Gastrocnemius medialis (tissue), 4 donors: Measurements from ENCODE around the gene CLNS1A. TPM values are rescaled to one million over a fixed set of nuclear protein-coding genes. Genes with fewer than 3 reads are reported as not detected.
A peak's percentile ranks its signal among the peaks of the same experiment; 100 is the strongest.

ENCODE experiments used
- ATAC-seq, 2 donors: fragments of 150-250 bp; one replicate each; pipeline ENCODE4 v1.9.1; 2016
- DNase-seq, 2 donors: peaks; one replicate each; pipeline ENCODE4 v3.0.0-alpha.2; 2019
- H3K27ac ChIP-seq, 4 donors: fragments of 200-600 bp; sonication (generic); 1 replicate in 1 of 4; 2 replicates in 3 of 4; pipeline ENCODE4 v1.5.1; 2016 to 2018; ENCODE audit warnings: mild to moderate bottlenecking in 2 of 4, moderate library complexity in 1 of 4
- H3K27me3 ChIP-seq, 3 donors: fragments of 200-600 bp; sonication (generic) in 2 of 3; 1 replicate in 1 of 3; 2 replicates in 2 of 3; pipeline versions ENCODE4 v1.5.1 to v1.6.0; 2016 to 2019; ENCODE audit warnings: mild to moderate bottlenecking in 1 of 3, moderate library complexity in 1 of 3
- H3K36me3 ChIP-seq, 2 donors: fragments of 200-600 bp; sonication (generic) in 1 of 2; one replicate each; pipeline ENCODE4 v1.5.1; 2017 to 2018
- H3K4me1 ChIP-seq, 2 donors: fragments of 200-600 bp; sonication (generic) in 1 of 2; one replicate each; pipeline ENCODE4 v1.5.1; 2016 to 2017; ENCODE audit warnings: mild to moderate bottlenecking in 2 of 2
- H3K4me3 ChIP-seq, 4 donors: fragments of 200-600 bp; sonication (generic) in 3 of 4; 1 replicate in 1 of 4; 2 replicates in 3 of 4; pipeline ENCODE4 v1.5.1; 2016 to 2019; ENCODE audit warnings: mild to moderate bottlenecking in 2 of 4
- H3K9me3 ChIP-seq, 3 donors: fragments of 200-600 bp; sonication (generic) in 2 of 3; 1 replicate in 1 of 3; 2 replicates in 2 of 3; pipeline ENCODE4 v1.5.1; 2016 to 2019
- CTCF ChIP-seq, 5 experiments: fragments of 450-650 bp in 3 of 5; fragments of 200-600 bp in 2 of 5; sonication (generic) in 2 of 5; IDR thresholded peaks in 4 of 5; conservative IDR thresholded peaks in 1 of 5; 1 replicate in 4 of 5; 2 replicates in 1 of 5; pipeline ENCODE4 v1.5.1; 2016 to 2019; ENCODE audit warnings: antibody characterized with exemption in 5 of 5, mild to moderate bottlenecking in 3 of 5, moderate library complexity in 3 of 5
- POLR2A ChIP-seq, 2 donors: fragments of 450-650 bp; IDR thresholded peaks; one replicate each; pipeline ENCODE4 v1.6.1; 2017; ENCODE audit warnings: antibody characterized with exemption in 2 of 2, mild to moderate bottlenecking in 2 of 2, moderate library complexity in 2 of 2
- in situ Hi-C, 4 donors: fragments of 200-750 bp; cut with MboI; loops; one replicate each; pipeline versions ENCODE4 v1.15.0 to v1.8.0; 2017; ENCODE audit warnings: low sequenced_read_pairs in 4 of 4
- intact Hi-C: fragments of 100-400 bp; cut with DNase I; formaldehyde crosslinking; loops from one replicate; pipeline ENCODE4 v1.15.1; 2023; ENCODE audit warnings: low total_unique reads
- total RNA-seq, 4 donors: library from RNA; depleted of rRNA; stranded (reverse); fragments of >200 nt; gene quantifications; one replicate each; pipeline versions ENCODE4 v1.1.0 to v1.2.3, GENCODE V29; 2016

CLNS1A gene
- total RNA-seq, 4 donors from 2014 or later: 47.0 to 92.0 (median 81.3) TPM

GRCh38 chr11:77630157-77630710 is 7.4 kb downstream of the CLNS1A start:
- peaks cover 0 to 3% of the 10 kb centered on the region in 2 donors for H3K4me1 ChIP-seq
- no peaks in the 10 kb centered on the region for H3K9me3 ChIP-seq
- ATAC-seq (no peak), DNase-seq (no peak)
- in situ Hi-C loops (no loop called here), intact Hi-C loops (no loop called here)
- H3K27me3 ChIP-seq: no peaks in the 10 kb centered on the region
- no peak overlapping the region for H3K27ac ChIP-seq
- peaks cover 0 to 10% of the 10 kb centered on the region in 2 donors for H3K36me3 ChIP-seq
- no peak overlapping the region for H3K4me3 ChIP-seq
- TF ChIP-seq POLR2A (IDR thresholded peaks at IDR 0.05): no peak
- TF ChIP-seq CTCF (IDR thresholded peaks at IDR 0.05 in 4 of 5, conservative IDR thresholded peaks at IDR 0.05 in 1 of 5): no peak

- H3K27me3 ChIP-seq: no peaks in the 10 kb centered on the region
- intact Hi-C loops: no loop called here
- in situ Hi-C loops: loop anchor here in 1 of 4 donors (25.0 kb wide), 1 partner anchor 93 kb away; no protein-coding TSS in a partner anchor
- H3K27ac ChIP-seq: no peak overlapping the region
- H3K9me3 ChIP-seq: no peaks in the 10 kb centered on the region
- ATAC-seq (peak in 1 of 2 donors; percentile 30), DNase-seq (no peak)
- H3K36me3 ChIP-seq: peaks cover 0 to 67% of the 10 kb centered on the region in 2 donors
- H3K4me3 ChIP-seq: no peak overlapping the region
- TF ChIP-seq CTCF (IDR thresholded peaks at IDR 0.05 in 4 of 5, conservative IDR thresholded peaks at IDR 0.05 in 1 of 5): peak in 4 of 5 experiments; percentile 24 to 66 (median 49)
- no peak for TF ChIP-seq POLR2A (IDR thresholded peaks at IDR 0.05)
- no peaks in the 10 kb centered on the region for H3K4me1 ChIP-seq
These were observed 17.9 kb downstream of the CLNS1A start for GRCh38 chr11:77619576-77620198.

GRCh38 chr11:77617892-77618291 is 19.7 kb downstream of the CLNS1A start:
- in situ Hi-C loops: loop anchor here in 1 of 4 donors (25.0 kb wide), 1 partner anchor 94 kb away; no protein-coding TSS in a partner anchor
- no peaks in the 10 kb centered on the region for H3K4me1 ChIP-seq

GRCh38 chr11:77611921-77612320 is 25.7 kb downstream of the CLNS1A start:
- Histone ChIP-seq H3K27ac (no peak overlapping the region), H3K27me3 (no peaks in the 10 kb centered on the region), H3K4me1 (no peaks in the 10 kb centered on the region), H3K36me3 (peaks cover 0 to 46% of the 10 kb centered on the region in 2 donors), H3K4me3 (no peak overlapping the region), H3K9me3 (no peaks in the 10 kb centered on the region)
- ATAC-seq: no peak
- in situ Hi-C loops (loop anchor here in 1 of 4 donors (25.0 kb wide), 1 partner anchor 100 kb away; no protein-coding TSS in a partner anchor), intact Hi-C loops (no loop called here)
- no peak for DNase-seq
- TF ChIP-seq CTCF (IDR thresholded peaks at IDR 0.05 in 4 of 5, conservative IDR thresholded peaks at IDR 0.05 in 1 of 5): no peak

More at GRCh38 chr11:77617892-77618291, 19.7 kb downstream of the CLNS1A start:
- DNase-seq: no peak
- no peaks in the 10 kb centered on the region for H3K9me3 ChIP-seq
- H3K36me3 ChIP-seq: peaks cover 0 to 59% of the 10 kb centered on the region in 2 donors
- no peak overlapping the region for H3K4me3 ChIP-seq
- intact Hi-C loops: no loop called here
- no peaks in the 10 kb centered on the region for H3K27me3 ChIP-seq
- H3K27ac ChIP-seq: no peak overlapping the region
- TF ChIP-seq CTCF (IDR thresholded peaks at IDR 0.05 in 4 of 5, conservative IDR thresholded peaks at IDR 0.05 in 1 of 5) (no peak), POLR2A (IDR thresholded peaks at IDR 0.05) (no peak)
- ATAC-seq: no peak
